CD8-positive, alpha-beta memory T cell (primary cell): Measurements from ENCODE around the gene BBIP1. TPM values are rescaled to one million over a fixed set of nuclear protein-coding genes. Genes with fewer than 3 reads are reported as not detected.
A peak's percentile ranks its signal among the peaks of the same experiment; 100 is the strongest.

Experiments used
- CTCF ChIA-PET: fragments of 350-600 bp; sonication (Branson Sonifier 250); formaldehyde crosslinking; loops from one replicate; lab custom pipeline; 2021; ENCODE audit warnings: antibody characterized with exemption; lab: Charles Lee
- POLR2A ChIA-PET: fragments of 350-600 bp; sonication (Branson Sonifier 250); formaldehyde crosslinking; loops from one replicate; lab custom pipeline; 2021; ENCODE audit warnings: antibody characterized with exemption; lab: Charles Lee
- DNase-seq, 5 donors: peaks; one replicate each; pipeline versions ENCODE4 v3.0.0 to v3.0.0-alpha.2; 2020 to 2022; ENCODE audit warnings: mixed read lengths in 1 of 5
- H3K27ac ChIP-seq: one replicate; pipeline ENCODE4 v1.7.0; 2013; ENCODE audit warnings: low read depth, mild to moderate bottlenecking, low read length, moderate library complexity
- H3K27me3 ChIP-seq: 2 replicates; pipeline ENCODE4 v1.7.0; 2013; ENCODE audit warnings: low read length, mild to moderate bottlenecking; ENCODE audit not compliant: insufficient read depth, poor library complexity, severe bottlenecking
- H3K36me3 ChIP-seq: 2 replicates; pipeline ENCODE4 v1.7.0; 2013; ENCODE audit warnings: mild to moderate bottlenecking, low read length, moderate library complexity; ENCODE audit not compliant: insufficient read depth
- H3K4me1 ChIP-seq: 2 replicates; pipeline ENCODE4 v1.7.0; 2013; ENCODE audit warnings: mild to moderate bottlenecking, low read length, moderate library complexity; ENCODE audit not compliant: insufficient read depth
- H3K4me3 ChIP-seq: 2 replicates; pipeline ENCODE4 v1.7.0; 2013; ENCODE audit warnings: mild to moderate bottlenecking, low read length
- H3K9me3 ChIP-seq: 2 replicates; pipeline ENCODE4 v1.7.0; 2013; ENCODE audit warnings: mild to moderate bottlenecking, low read length
- H3K27ac Mint-ChIP-seq, 8 donors: one replicate each; pipeline ENCODE4 v1.8.0; 2020 to 2021; ENCODE audit warnings: mixed read lengths in 8 of 8, mild to moderate bottlenecking in 6 of 8, inconsistent platforms in 3 of 8, moderate library complexity in 3 of 8
- H3K27me3 Mint-ChIP-seq, 2 donors: one replicate each; pipeline ENCODE4 v1.8.0; 2020 to 2021; ENCODE audit warnings: mixed read lengths in 2 of 2, mild to moderate bottlenecking in 1 of 2, moderate library complexity in 1 of 2
- H3K36me3 Mint-ChIP-seq, 3 donors: one replicate each; pipeline ENCODE4 v1.8.0; 2020 to 2021; ENCODE audit warnings: mixed read lengths in 3 of 3, inconsistent platforms in 1 of 3, mild to moderate bottlenecking in 1 of 3
- H3K4me1 Mint-ChIP-seq, 3 donors: one replicate each; pipeline ENCODE4 v1.8.0; 2020 to 2021; ENCODE audit warnings: mixed read lengths in 3 of 3, inconsistent platforms in 1 of 3, mild to moderate bottlenecking in 1 of 3
- H3K4me3 Mint-ChIP-seq, 7 donors: one replicate each; pipeline ENCODE4 v1.8.0; 2020 to 2021; ENCODE audit warnings: mixed read lengths in 7 of 7, mild to moderate bottlenecking in 6 of 7, moderate library complexity in 4 of 7, inconsistent platforms in 2 of 7
- H3K9me3 Mint-ChIP-seq, 5 donors: one replicate each; pipeline ENCODE4 v1.8.0; 2020 to 2022; ENCODE audit warnings: mixed read lengths in 5 of 5, mild to moderate bottlenecking in 3 of 5, moderate library complexity in 2 of 5, inconsistent platforms in 1 of 5
- polyA plus RNA-seq: library from polyadenylated mRNA; unstranded; fragments of 300-500 nt; fragmentation: Illumina TruSeq; gene quantifications from one replicate; pipeline ENCODE4 v1.2.3, GENCODE V29; 2021
- total RNA-seq, 2 experiments: library from RNA; stranded (reverse); gene quantifications; one replicate each; pipeline ENCODE4 v1.2.3, GENCODE V29; 2021

Gene BBIP1
- total and polyA plus RNA-seq, 3 experiments from 2014 or later: 34.9 to 41.1 (median 36.4) TPM

- ChIA-PET CTCF (interaction anchor here (0.8 to 1.4 kb wide), 6 partner anchors 8 to 164 kb away, joined by 3 to 5 read pairs (median 4); no protein-coding TSS in a partner anchor), POLR2A (interaction anchor here (0.5 to 1.8 kb wide), 5 partner anchors 8 to 37 kb away, joined by 3 to 7 read pairs (median 3); partner anchors contain the start of genes BBIP1 and SHOC2)
- Histone ChIP-seq H3K27ac (no peak overlapping the region), H3K36me3 (no peaks in the 10 kb centered on the region), H3K27me3 (no peaks in the 10 kb centered on the region), H3K4me3 (no peak overlapping the region), H3K9me3 (no peaks in the 10 kb centered on the region), H3K4me1 (no peaks in the 10 kb centered on the region)
- peak overlapping the region in 3 of 8 donors; percentile 20 to 75 (median 54) for H3K27ac Mint-ChIP-seq
- peaks cover 0 to 35% (median 6%) of the 10 kb centered on the region in 3 donors for H3K36me3 Mint-ChIP-seq
- no peaks in the 10 kb centered on the region for H3K27me3 Mint-ChIP-seq
- peak overlapping the region in 2 of 7 donors; percentile 6 for H3K4me3 Mint-ChIP-seq
- peaks cover 23 to 47% (median 46%) of the 10 kb centered on the region in 3 donors for H3K4me1 Mint-ChIP-seq
- no peak for DNase-seq
- no peaks in the 10 kb centered on the region for H3K9me3 Mint-ChIP-seq
These were observed 8.8 kb downstream of the BBIP1 start for GRCh38 chr10:110910138-110910537.

- peaks cover 0 to 66% (median 12%) of the 10 kb centered on the region in 3 donors for H3K36me3 Mint-ChIP-seq
- no peak for DNase-seq
- Histone ChIP-seq H3K4me1 (peaks cover 12% of the 10 kb centered on the region), H3K9me3 (no peaks in the 10 kb centered on the region), H3K4me3 (no peak overlapping the region), H3K36me3 (peaks cover 28% of the 10 kb centered on the region), H3K27ac (no peak overlapping the region), H3K27me3 (no peaks in the 10 kb centered on the region)
- H3K27me3 Mint-ChIP-seq: no peaks in the 10 kb centered on the region
- no peak overlapping the region for H3K4me3 Mint-ChIP-seq
- ChIA-PET POLR2A (interaction anchor here (1.6 to 2.0 kb wide), 2 partner anchors 14 to 15 kb away, joined by 4 to 6 read pairs; partner anchors contain the start of genes BBIP1 and SHOC2), CTCF (interaction anchor here (1.2 to 2.2 kb wide), 2 partner anchors 9 to 100 kb away, joined by 3 to 8 read pairs; no protein-coding TSS in a partner anchor)
- no peaks in the 10 kb centered on the region for H3K9me3 Mint-ChIP-seq
- H3K4me1 Mint-ChIP-seq: peaks cover 31 to 49% (median 38%) of the 10 kb centered on the region in 3 donors
- peak overlapping the region in 7 of 8 donors; percentile 39 to 90 (median 64) for H3K27ac Mint-ChIP-seq
These were observed 15.4 kb downstream of the BBIP1 start for GRCh38 chr10:110903280-110904278.

- Histone ChIP-seq H3K4me3 (no peak overlapping the region), H3K36me3 (peaks cover 37% of the 10 kb centered on the region), H3K27ac (no peak overlapping the region), H3K4me1 (peaks cover 12% of the 10 kb centered on the region), H3K27me3 (no peaks in the 10 kb centered on the region), H3K9me3 (no peaks in the 10 kb centered on the region)
- H3K4me3 Mint-ChIP-seq: no peak overlapping the region
- DNase-seq: no peak
- ChIA-PET POLR2A (interaction anchor here (0.7 to 2.0 kb wide), 5 partner anchors 8 to 99 kb away, joined by 3 to 6 read pairs (median 3); no protein-coding TSS in a partner anchor), CTCF (interaction anchor here (1.0 to 2.2 kb wide), 3 partner anchors 8 to 16 kb away, joined by 3 to 8 read pairs (median 5); no protein-coding TSS in a partner anchor)
- H3K9me3 Mint-ChIP-seq: no peaks in the 10 kb centered on the region
- H3K4me1 Mint-ChIP-seq: peaks cover 29 to 50% (median 32%) of the 10 kb centered on the region in 3 donors
- peaks cover 0 to 75% (median 15%) of the 10 kb centered on the region in 3 donors for H3K36me3 Mint-ChIP-seq
- H3K27me3 Mint-ChIP-seq: no peaks in the 10 kb centered on the region
- H3K27ac Mint-ChIP-seq: peak overlapping the region; percentile 3 to 90 (median 54)
These were observed 16.8 kb downstream of the BBIP1 start for GRCh38 chr10:110901954-110902819.

- ChIA-PET CTCF (interaction anchor here (1.2 kb wide), 1 partner anchor 9 kb away, joined by 5 read pairs; no protein-coding TSS in a partner anchor), POLR2A (interaction anchor here (0.7 to 1.5 kb wide), 3 partner anchors 10 to 127 kb away, joined by 3 read pairs; no protein-coding TSS in a partner anchor)
- Mint-ChIP-seq H3K4me1 (peaks cover 40 to 62% (median 44%) of the 10 kb centered on the region in 3 donors), H3K4me3 (no peak overlapping the region), H3K9me3 (no peaks in the 10 kb centered on the region), H3K36me3 (peaks cover 0 to 80% (median 19%) of the 10 kb centered on the region in 3 donors), H3K27me3 (no peaks in the 10 kb centered on the region), H3K27ac (peak overlapping the region in 4 of 8 donors; percentile 11 to 70 (median 47))
- no peaks in the 10 kb centered on the region for H3K9me3 ChIP-seq
- H3K27ac ChIP-seq: no peak overlapping the region
- DNase-seq: no peak
- H3K36me3 ChIP-seq: peaks cover 46% of the 10 kb centered on the region
- H3K27me3 ChIP-seq: no peaks in the 10 kb centered on the region
- no peak overlapping the region for H3K4me3 ChIP-seq
- H3K4me1 ChIP-seq: peaks cover 17% of the 10 kb centered on the region
These were observed 18.0 kb downstream of the BBIP1 start for GRCh38 chr10:110900983-110901382.

- Mint-ChIP-seq H3K36me3 (peaks cover 0 to 89% (median 22%) of the 10 kb centered on the region in 3 donors), H3K4me3 (no peak overlapping the region), H3K27ac (peak overlapping the region in 3 of 8 donors; percentile 29 to 61 (median 38)), H3K9me3 (no peaks in the 10 kb centered on the region), H3K27me3 (no peaks in the 10 kb centered on the region), H3K4me1 (peaks cover 51 to 74% (median 53%) of the 10 kb centered on the region in 3 donors)
- CTCF ChIA-PET: interaction anchor here (1.3 to 2.2 kb wide), 5 partner anchors 11 to 112 kb away, joined by 3 to 10 read pairs (median 5); partner anchors contain the start of gene BBIP1
- Histone ChIP-seq H3K9me3 (no peaks in the 10 kb centered on the region), H3K36me3 (peaks cover 57% of the 10 kb centered on the region), H3K4me1 (peaks cover 14% of the 10 kb centered on the region), H3K27me3 (no peaks in the 10 kb centered on the region), H3K27ac (no peak overlapping the region), H3K4me3 (no peak overlapping the region)
- no peak for DNase-seq
- POLR2A ChIA-PET: interaction anchor here (2.2 kb wide), 1 partner anchor 11 kb away, joined by 8 read pairs; no protein-coding TSS in a partner anchor
These were observed 20.6 kb downstream of the BBIP1 start for GRCh38 chr10:110898391-110898790.

- Histone ChIP-seq H3K4me3 (no peak overlapping the region), H3K27me3 (no peaks in the 10 kb centered on the region), H3K36me3 (peaks cover 57% of the 10 kb centered on the region), H3K9me3 (no peaks in the 10 kb centered on the region), H3K4me1 (peaks cover 12% of the 10 kb centered on the region), H3K27ac (no peak overlapping the region)
- Mint-ChIP-seq H3K4me3 (no peak overlapping the region), H3K27me3 (no peaks in the 10 kb centered on the region), H3K27ac (peak overlapping the region in 4 of 8 donors; percentile 50 to 84 (median 72)), H3K36me3 (peaks cover 0 to 88% (median 17%) of the 10 kb centered on the region in 3 donors), H3K4me1 (peaks cover 48 to 72% (median 53%) of the 10 kb centered on the region in 3 donors), H3K9me3 (no peaks in the 10 kb centered on the region)
- no peak for DNase-seq
- CTCF ChIA-PET: interaction anchor here (1.1 to 2.2 kb wide), 9 partner anchors 13 to 151 kb away, joined by 3 to 10 read pairs (median 5); partner anchors contain the start of gene BBIP1
- POLR2A ChIA-PET: interaction anchor here (0.6 to 2.2 kb wide), 4 partner anchors 10 to 273 kb away, joined by 3 to 8 read pairs (median 4); no protein-coding TSS in a partner anchor
These were observed 21.8 kb downstream of the BBIP1 start for GRCh38 chr10:110897184-110897583.
